Colonic mucosa (tissue), 4 donors: ENCODE measurements around the gene GMDS. TPM values are rescaled to one million over a fixed set of nuclear protein-coding genes. Genes with fewer than 3 reads are reported as not detected.
A peak's percentile ranks its signal among the peaks of the same experiment; 100 is the strongest.

Source experiments
- DNase-seq: peaks from one replicate; pipeline ENCODE4 v3.0.0-alpha.2; 2020
- H3K27ac ChIP-seq: fragments of 200-600 bp; one replicate; pipeline ENCODE4 v1.8.0; 2021
- H3K27me3 ChIP-seq: fragments of 200-600 bp; one replicate; pipeline ENCODE4 v1.8.0; 2021
- H3K36me3 ChIP-seq: fragments of 200-600 bp; one replicate; pipeline ENCODE4 v1.8.0; 2021
- H3K4me1 ChIP-seq: fragments of 200-600 bp; one replicate; pipeline ENCODE4 v1.8.0; 2021; ENCODE audit warnings: mild to moderate bottlenecking
- H3K4me3 ChIP-seq: fragments of 200-600 bp; one replicate; pipeline ENCODE4 v1.8.0; 2021
- H3K9ac ChIP-seq, 2 donors: one replicate each; pipeline ENCODE4 v1.7.0; 2013; ENCODE audit warnings: control low read depth in 2 of 2, low read depth in 2 of 2, low read length in 2 of 2
- H3K9me3 ChIP-seq: fragments of 200-600 bp; one replicate; pipeline ENCODE4 v1.8.0; 2021
- CTCF ChIP-seq: fragments of 200-600 bp; IDR thresholded peaks from one replicate; pipeline ENCODE4 v1.8.0; 2022; ENCODE audit warnings: antibody characterized with exemption, mild to moderate bottlenecking
- intact Hi-C: fragments of 100-400 bp; cut with DNase I; formaldehyde crosslinking; loops from one replicate; pipeline ENCODE4 v1.14.1; 2022
- total RNA-seq, 2 donors: library from RNA; stranded (reverse); fragmentation: NEBNext Ultra II Directional in 1 of 2; extraction: Animal tissue kit (Norgen Biotek cat#: 25700) in 1 of 2; gene quantifications; one replicate each; pipeline ENCODE4 v1.2.1, GENCODE V29; 2021
- donor health status: healthy.
- donor health status: DM: no; HTN: no; CAD: no.
- donor health status: DM: no; HTN: no; CAD: no.

The GMDS gene
- total RNA-seq, 2 donors from 2014 or later: 247 to 272 TPM

DNA sequence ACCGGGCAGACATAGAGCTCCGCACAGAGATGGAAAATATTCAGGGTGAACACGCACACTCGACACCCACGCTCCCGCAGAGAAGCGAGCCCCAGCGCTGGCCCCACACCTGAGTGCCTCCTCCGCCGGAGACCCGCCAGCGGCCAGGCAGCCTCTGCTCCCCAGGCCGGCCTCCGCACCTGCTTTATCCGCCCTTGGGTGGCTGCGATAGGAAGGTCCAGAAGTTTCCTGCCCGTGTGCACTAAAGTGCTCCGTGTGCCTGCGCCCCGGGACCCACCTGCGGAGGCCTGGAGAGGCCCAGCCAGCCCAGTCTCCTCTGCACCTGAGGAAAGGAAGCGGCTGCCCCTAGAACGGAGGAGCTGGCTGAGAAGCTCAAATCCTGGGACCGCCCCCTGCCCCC, 646.5 kb downstream of the GMDS start:
- no peak overlapping the region for H3K9ac ChIP-seq
- peaks cover 54% of the 10 kb centered on the region for H3K27me3 ChIP-seq
- no peaks in the 10 kb centered on the region for H3K4me1 ChIP-seq
- no peaks in the 10 kb centered on the region for H3K36me3 ChIP-seq
- H3K4me3 ChIP-seq: no peak overlapping the region
- no peak for DNase-seq
- H3K9me3 ChIP-seq: no peaks in the 10 kb centered on the region
- no peak for TF ChIP-seq CTCF
- intact Hi-C loops: loop anchor here (5.0 kb wide), 3 partner anchors 848 to 1148 kb away; no protein-coding TSS in a partner anchor
- no peak overlapping the region for H3K27ac ChIP-seq

DNA sequence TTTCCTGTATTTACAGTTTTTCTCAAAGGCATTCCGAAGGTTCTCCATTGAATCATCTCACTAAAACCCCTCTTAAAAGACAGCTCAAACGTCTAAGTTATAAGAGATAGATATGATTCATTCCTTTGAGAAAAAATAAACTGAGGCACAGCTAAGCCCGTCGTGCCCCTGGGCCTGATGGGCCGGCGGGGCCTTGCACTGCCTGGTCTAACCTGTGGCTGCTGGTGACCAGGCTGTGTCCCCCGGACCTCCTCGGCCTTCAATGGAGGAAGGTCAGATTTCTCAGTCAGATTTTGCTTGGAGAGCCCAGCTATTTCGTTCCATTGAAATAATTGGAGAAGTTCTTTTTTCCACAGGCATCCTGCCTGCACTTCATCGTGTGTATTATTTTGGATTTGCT, 647.0 kb downstream of the GMDS start:
- Histone ChIP-seq H3K27ac (no peak overlapping the region), H3K27me3 (peaks cover 51% of the 10 kb centered on the region), H3K9ac (no peak overlapping the region), H3K9me3 (no peaks in the 10 kb centered on the region), H3K4me1 (no peaks in the 10 kb centered on the region), H3K4me3 (no peak overlapping the region), H3K36me3 (no peaks in the 10 kb centered on the region)
- no peak for TF ChIP-seq CTCF
- intact Hi-C loops: loop anchor here (5.0 kb wide), 3 partner anchors 849 to 1149 kb away; no protein-coding TSS in a partner anchor
- no peak for DNase-seq

DNA sequence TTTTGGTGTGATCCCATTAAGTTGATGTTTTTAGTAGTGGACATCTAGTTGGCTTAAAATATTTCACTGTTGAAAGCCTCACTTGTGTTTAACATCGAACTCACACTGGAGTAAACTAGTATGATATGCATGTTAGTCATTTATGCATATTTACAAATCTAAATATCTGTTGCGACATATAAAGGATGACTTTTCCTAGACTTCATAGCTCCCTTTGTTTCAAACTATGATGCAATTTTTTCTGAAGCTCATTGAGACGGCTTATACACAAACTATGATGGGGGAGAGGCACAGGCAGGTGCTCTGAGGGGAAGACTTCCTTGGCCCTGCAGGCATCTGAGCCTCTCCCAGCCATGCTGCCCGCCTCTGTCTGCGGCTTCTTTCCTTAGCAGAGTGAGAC, 647.5 kb downstream of the GMDS start:
- H3K36me3 ChIP-seq: no peaks in the 10 kb centered on the region
- intact Hi-C loops: loop anchor here (5.0 kb wide), 3 partner anchors 849 to 1149 kb away; no protein-coding TSS in a partner anchor

DNA sequence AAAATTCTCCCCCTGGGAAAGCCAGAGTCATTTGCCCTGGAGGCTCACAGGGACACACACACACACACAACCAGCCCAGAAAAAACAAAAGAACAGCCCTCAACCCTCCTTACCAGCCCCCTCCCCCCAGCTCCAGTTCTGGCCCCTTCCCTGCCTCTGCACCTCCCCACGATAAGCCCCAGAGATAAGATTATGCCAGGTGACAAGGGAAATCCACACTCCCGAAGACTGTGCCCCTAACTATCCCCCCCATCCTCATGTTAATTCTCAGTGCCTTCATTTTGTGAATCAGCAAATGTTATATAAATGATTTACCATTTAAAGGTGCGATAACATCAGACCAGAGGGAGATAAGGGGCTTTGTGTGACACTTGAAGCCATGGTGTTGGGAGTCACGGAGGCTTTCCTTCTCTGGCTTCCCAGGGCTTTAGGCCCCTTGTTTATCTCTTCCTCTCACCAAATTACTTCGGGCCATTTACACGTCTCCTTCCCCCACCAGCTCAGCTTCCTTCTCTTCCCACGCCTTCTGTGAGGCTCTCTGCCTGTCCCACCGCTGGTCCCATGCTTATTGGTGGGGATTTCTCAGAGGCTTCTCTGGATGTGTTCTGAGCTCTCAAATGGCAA, 648.2 kb downstream of the GMDS start:
- H3K9me3 ChIP-seq: no peaks in the 10 kb centered on the region
- H3K27me3 ChIP-seq: peaks cover 39% of the 10 kb centered on the region
- intact Hi-C loops: loop anchor here (5.0 kb wide), 3 partner anchors 850 to 1150 kb away; no protein-coding TSS in a partner anchor
- DNase-seq: no peak
- no peaks in the 10 kb centered on the region for H3K4me1 ChIP-seq
- no peak for TF ChIP-seq CTCF
- no peak overlapping the region for H3K9ac ChIP-seq
- H3K4me3 ChIP-seq: no peak overlapping the region
- no peaks in the 10 kb centered on the region for H3K36me3 ChIP-seq
- no peak overlapping the region for H3K27ac ChIP-seq

More for the DNA sequence above, 647.5 kb downstream of the GMDS start:
- no peak for DNase-seq
- H3K4me3 ChIP-seq: no peak overlapping the region
- TF ChIP-seq CTCF: no peak
- no peaks in the 10 kb centered on the region for H3K9me3 ChIP-seq
- peaks cover 46% of the 10 kb centered on the region for H3K27me3 ChIP-seq
- H3K27ac ChIP-seq: no peak overlapping the region
- H3K9ac ChIP-seq: no peak overlapping the region
- no peaks in the 10 kb centered on the region for H3K4me1 ChIP-seq

- DNase-seq: peak; percentile 56
- Histone ChIP-seq H3K4me3 (no peak overlapping the region), H3K27ac (no peak overlapping the region), H3K4me1 (no peaks in the 10 kb centered on the region), H3K9me3 (no peaks in the 10 kb centered on the region), H3K27me3 (peaks cover 29% of the 10 kb centered on the region), H3K9ac (no peak overlapping the region), H3K36me3 (no peaks in the 10 kb centered on the region)
- intact Hi-C loops: loop anchor here (5.0 kb wide), 3 partner anchors 851 to 1151 kb away; no protein-coding TSS in a partner anchor
- TF ChIP-seq CTCF: peak; percentile 83
Measured at GRCh38 chr6:1596088-1596852, 649.1 kb downstream of the GMDS start.
